Activated CD8-positive, alpha-beta memory T cell treated with anti-CD3 and anti-CD28 coated beads, Interleukin-2, amount 50 U/mL, for 4 hours (primary cell): ENCODE data around the gene TOE1.

ENCODE experiments used
- DNase-seq: peaks from one replicate; pipeline ENCODE4 v3.0.0-alpha.2; 2020

The TOE1 gene

DNA sequence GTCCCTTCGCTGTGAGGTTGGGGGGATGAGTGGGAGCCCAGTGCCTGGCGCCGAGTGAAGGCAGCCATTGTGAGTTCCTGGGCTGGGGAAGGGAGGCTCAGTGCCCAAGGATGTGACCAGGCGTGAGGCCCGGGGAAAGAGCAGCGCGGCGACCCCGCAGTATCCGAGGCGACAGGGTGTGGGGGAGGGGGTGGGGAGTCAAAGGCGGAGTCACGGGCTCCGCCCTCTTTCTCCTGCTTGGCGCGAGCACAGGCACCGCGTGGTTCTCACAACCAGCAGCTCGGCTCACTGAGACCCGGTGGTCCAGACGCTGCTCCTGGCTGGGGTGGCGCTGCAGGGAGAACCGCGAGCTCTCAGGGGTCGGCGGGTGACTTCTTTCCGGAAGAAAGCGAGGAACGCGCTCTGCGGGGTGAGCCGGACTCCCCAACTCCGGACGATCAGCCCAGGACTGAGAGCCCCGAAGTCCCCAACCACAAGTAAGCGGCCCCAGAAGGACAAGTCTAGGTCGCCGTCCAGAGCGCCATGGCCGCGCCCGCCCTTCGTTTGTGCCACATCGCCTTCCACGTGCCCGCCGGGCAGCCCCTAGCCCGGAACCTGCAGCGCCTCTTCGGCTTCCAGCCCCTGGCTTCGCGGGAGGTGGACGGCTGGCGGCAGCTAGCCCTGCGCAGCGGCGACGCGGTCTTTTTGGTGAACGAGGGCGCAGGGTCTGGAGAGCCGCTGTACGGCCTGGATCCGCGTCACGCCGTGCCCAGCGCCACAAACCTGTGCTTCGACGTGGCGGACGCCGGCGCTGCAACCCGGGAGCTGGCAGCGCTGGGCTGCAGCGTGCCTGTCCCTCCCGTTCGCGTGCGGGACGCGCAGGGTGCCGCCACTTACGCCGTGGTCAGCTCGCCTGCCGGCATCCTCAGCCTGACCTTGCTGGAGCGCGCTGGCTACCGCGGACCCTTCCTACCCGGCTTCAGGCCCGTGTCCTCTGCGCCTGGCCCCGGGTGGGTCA is 13.0 kb upstream of the TOE1 start, which contains the start of gene HPDL:
Gene HPDL, plus strand, starts transcription at position 269 of the 997 bp plus-strand sequence. Its CDS starts 254 bp downstream, at position 523.
- DNase-seq: peak; percentile 75

- no peak for DNase-seq
Measured at GRCh38 chr1:45327644-45328515, 12.1 kb upstream of the TOE1 start.

DNA sequence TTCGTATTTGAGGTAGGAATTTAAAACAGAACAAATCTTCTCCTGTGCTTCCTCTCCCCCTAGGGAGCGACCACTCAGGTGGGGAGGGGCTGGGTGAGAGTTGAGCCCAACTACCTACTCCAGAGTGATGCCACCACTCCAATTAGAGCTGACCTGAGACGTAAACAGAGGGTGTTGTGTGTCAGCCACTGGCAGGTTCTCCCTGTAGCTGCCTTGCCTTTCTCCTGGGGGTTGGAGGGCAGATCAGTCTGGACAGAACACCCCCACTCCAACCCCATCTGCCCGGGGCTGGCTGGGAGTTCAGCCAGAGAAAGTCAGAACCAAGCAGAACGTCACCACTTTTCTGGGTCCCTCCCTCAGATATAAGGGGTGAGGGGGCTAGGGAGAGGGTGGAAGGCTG is 11.3 kb upstream of the TOE1 start:
- DNase-seq: no peak

- DNase-seq: no peak
Measured at GRCh38 chr1:45329445-45329844, 10.5 kb upstream of the TOE1 start.

- DNase-seq: no peak
Measured at GRCh38 chr1:45331436-45332345, 8.3 kb upstream of the TOE1 start.

DNA sequence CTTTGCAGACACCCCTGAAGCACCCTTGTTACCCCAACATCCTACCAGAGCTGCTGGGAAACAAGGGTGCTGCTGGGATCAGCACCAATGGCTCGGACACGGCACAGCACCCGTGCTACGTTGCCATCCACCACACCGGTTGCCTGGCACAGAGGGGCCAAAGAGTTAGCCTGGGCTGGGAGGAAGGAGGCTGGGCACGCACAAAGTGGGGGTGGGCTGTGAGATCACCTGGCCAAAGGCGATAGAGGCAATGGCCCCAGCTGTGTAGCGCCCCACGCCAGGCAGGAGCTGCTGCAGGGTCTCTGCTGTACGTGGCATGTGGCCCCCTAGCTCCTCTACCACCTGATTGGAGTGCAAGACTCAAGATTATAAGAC is 7.6 kb upstream of the TOE1 start:
- no peak for DNase-seq

DNA sequence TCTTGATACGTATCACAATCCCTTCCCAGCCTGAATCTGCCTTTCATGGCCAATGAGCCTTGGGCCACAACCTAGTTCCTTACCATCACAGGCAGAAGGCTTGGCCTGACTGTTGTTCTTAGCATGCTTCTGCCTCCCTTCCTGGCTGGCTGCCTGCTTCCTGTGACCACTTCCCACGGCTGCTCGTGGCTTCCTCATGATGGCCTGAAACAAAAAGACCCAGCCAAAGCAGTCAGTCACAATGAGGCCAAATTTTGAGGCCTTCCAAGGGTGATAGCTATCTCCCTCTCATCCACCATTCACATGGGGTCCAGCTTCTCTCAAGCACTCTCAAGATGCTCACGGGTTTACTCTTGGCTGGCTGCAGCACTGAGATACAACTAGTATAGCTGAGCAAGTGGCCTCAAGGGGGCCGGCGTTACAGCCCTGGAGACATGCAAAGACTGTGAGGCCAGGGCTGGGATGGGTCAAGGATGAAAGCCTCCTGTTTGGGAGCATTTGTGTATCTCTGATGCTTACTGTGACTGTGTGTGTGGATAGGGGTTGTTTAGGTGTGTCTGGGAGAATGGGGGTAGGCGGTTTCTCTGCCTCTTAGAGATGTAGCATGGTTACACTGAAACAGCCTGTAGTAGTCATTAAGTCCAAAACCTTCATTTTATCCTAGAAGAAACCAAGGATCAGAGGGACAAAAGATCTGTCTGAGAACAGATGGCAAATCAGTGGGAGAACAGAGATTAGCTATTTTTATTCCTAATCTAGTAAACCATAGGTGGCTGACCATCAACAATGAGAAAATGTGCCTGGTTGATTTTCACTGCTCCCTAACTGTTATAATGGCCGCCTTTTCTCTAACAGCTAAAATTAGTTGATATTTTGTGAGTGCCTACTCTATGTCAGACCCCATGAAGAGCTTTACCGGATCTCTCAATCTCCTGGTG is 5.4 kb upstream of the TOE1 start:
- DNase-seq: no peak

- DNase-seq: no peak
Measured at GRCh38 chr1:45335855-45336324, 4.1 kb upstream of the TOE1 start.

- no peak for DNase-seq
Measured at GRCh38 chr1:45337630-45338325, 2.2 kb upstream of the TOE1 start.

- no peak for DNase-seq
Measured at GRCh38 chr1:45340816-45341466, 971 bp downstream of the TOE1 start.

- DNase-seq: no peak
Measured at GRCh38 chr1:45344499-45344898, 4.5 kb downstream of the TOE1 start.

DNA sequence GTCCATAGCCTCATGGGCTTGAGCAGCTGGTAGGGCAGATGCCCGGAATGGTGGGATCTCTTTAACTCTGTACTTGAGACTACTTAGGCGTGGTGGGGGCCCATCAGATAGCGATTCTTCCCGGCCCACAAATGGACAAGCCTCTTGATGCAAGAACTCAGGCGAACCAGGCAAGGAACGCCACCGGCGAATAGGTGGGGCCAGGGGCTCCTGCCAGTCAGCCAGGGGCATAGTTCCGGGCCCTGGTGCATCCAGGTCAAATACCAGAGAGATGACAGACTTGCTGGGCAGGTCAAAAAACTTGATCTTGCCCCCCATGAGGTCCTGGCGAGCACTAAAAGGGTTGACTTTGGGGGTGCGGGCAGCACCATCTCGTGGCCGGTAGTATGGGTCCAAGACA is 5.0 kb downstream of the TOE1 start:
- DNase-seq: no peak

DNA sequence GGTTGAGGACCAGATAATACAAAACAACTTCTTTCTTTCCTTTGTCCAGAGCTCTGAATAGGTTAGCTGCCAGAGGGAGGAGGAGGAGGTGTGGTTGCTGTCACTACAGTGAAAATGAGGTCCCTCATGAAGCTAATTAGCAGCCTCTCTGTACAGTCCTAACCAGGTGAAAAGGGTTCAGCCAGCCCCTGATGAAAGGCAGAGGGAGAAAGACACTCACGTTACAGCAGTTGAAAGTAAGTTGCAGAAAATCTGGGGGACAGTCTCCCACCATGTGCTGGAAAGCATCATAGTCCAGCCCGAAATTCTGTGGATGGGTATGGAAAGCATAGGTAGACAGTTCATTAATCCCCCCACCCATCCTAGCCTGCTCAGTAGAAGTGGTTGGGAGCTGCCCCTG is 6.5 kb downstream of the TOE1 start:
- no peak for DNase-seq

DNA sequence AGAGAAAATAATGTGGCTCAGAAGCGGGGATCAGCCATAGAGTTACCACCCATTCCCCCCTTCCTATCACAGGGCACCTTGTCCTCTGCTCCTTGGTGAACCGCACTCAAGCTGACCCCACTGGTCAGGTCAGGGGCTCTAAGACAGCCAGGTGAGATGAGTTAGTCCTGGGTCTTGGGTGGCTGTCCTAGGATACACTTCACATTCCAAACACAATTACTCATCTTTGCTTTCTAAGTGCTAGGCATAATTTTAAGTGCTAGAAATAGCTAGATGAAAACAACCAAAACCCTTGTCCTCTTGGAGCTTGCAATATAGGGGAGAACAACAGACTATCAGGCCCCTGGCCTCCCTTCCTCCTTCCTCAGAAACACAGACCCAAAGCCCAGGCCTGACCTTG is 8.1 kb downstream of the TOE1 start:
- DNase-seq: no peak

DNA sequence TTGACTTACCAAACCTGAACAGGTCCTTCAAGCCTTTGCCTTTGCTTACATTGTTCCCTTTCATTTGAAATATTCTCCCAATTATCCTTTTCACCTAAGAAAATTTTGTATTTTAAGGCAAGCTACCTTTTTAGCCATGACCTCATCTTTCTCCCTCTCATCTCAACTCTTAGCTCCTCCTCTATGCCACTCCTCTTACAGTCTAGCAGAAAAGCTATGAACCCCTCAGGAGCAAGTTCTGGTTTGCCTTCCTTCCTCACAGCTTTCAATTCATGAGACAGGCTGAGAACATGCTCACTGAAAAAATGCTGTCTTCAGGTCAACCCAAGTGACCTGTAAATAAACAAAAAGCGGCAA is 8.6 kb downstream of the TOE1 start:
- no peak for DNase-seq

GRCh38 chr1:45348966-45349677 is 9.2 kb downstream of the TOE1 start:
- DNase-seq: no peak

DNA sequence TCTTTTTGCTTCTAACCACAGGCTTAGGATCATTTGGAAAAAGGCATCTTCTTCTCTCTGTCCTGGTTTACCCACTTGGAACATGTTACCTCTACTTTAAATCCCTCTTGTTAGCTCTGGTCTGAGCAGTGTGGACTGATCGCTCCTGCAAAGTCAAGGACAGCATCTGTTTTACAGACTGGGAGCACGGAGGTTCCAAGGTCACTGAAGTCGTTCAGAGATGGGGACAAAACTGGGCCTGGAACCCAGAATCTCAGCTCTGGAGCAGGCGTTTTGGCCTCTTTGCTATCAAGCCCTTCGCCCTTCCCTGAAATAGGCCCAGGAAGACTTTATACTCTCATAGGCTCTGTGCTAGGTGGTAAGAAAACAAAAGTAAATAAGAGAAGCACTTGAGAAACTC is 11.5 kb downstream of the TOE1 start:
- DNase-seq: no peak

DNA sequence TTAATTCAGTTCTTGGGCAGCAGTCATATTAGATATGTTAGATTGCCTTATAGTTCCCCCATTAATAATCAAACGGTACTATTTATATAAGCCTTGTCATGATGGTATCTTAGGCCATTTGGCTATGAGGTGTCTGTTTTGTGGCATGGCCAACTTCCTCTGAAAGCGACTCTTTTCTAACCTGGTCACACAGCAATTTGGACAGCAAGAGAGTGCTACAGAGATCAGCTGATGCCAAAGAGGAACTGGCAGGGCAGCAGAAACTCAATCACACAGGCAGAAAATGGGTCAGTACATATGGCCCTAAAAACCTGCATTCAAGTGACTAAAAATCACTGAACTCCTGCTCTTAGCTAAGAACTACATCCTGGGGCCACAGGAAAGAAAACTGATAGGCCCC is 13.7 kb downstream of the TOE1 start:
- DNase-seq: no peak

DNA sequence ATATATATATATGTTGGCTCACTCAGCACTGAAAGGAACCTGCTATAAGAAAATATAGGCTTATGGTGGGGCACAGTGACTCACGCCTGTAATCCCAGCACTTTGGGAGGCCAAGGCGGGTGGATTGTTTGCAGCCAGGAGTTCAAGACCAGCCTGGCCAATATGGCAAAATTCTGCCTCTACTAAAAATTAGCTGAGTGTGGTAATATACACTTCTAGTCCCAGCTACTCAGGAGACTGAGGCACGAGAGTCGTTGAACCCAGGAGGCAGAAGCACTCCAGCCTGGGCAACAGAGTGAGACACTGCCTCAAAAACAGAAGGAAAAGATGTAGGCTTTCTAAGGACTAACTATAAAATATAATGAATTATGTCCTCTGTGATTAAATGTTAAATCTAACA is 14.9 kb downstream of the TOE1 start:
- DNase-seq: no peak

GRCh38 chr1:45355683-45356082 is 15.7 kb downstream of the TOE1 start:
- DNase-seq: no peak
